ENCODE results near the gene LAD1. TPM values are rescaled to one million over a fixed set of nuclear protein-coding genes. Genes with fewer than 3 reads are reported as not detected.
A peak's percentile ranks its signal among the peaks of the same experiment; 100 is the strongest.

Gene LAD1
- total and polyA plus RNA-seq, 8 donors, result 28.7 to 62.5 (median 44.3) TPM

DNA sequence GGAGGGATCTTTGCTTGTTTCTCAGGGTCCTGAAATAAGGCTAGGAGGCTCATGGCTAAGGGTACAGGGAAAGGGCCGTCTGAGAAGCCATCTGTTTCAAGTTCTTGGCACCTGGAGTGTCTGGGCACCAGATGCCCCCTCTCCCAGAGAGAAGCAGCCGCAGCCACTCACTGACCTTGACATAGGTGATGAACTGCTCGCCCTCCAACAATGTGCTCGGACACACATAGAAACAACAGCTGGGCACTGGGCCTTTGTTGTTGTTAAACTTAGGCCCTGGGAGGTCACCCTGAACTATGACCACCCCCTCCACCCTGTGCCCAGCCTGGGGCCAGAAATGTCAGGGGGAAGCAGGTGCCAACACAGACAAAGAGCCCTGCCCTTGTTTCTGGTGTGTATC, 31.7 kb upstream of the LAD1 start:
- 11 to 25% methylated on average over 4 of the region's 4 CpGs for WGBS, 2 donors
- TF ChIP-seq, protein P1, sequence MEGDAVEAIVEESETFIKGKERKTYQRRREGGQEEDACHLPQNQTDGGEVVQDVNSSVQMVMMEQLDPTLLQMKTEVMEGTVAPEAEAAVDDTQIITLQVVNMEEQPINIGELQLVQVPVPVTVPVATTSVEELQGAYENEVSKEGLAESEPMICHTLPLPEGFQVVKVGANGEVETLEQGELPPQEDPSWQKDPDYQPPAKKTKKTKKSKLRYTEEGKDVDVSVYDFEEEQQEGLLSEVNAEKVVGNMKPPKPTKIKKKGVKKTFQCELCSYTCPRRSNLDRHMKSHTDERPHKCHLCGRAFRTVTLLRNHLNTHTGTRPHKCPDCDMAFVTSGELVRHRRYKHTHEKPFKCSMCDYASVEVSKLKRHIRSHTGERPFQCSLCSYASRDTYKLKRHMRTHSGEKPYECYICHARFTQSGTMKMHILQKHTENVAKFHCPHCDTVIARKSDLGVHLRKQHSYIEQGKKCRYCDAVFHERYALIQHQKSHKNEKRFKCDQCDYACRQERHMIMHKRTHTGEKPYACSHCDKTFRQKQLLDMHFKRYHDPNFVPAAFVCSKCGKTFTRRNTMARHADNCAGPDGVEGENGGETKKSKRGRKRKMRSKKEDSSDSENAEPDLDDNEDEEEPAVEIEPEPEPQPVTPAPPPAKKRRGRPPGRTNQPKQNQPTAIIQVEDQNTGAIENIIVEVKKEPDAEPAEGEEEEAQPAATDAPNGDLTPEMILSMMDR (IDR thresholded peaks at IDR 0.05), result no peak
- H3K27ac ChIP-seq, result no peak overlapping the region
- FAIRE-seq, result no peak
- DNase-seq, result peak in 2 of 6 donors; percentile 27 to 31
- H3K27me3 ChIP-seq, result no peaks in the 10 kb centered on the region
- H3K4me3 ChIP-seq, result no peak overlapping the region
- intact Hi-C loops (cut with DNase I), result no loop called here
- ATAC-seq, result peak in 3 of 4 donors; percentile 26 to 64 (median 44)
- H3K36me3 ChIP-seq, result no peaks in the 10 kb centered on the region
- no peaks in the 10 kb centered on the region for H3K9me3 ChIP-seq
- peaks cover 0 to 4% (median 0%) of the 10 kb centered on the region in 3 donors for H3K4me1 ChIP-seq

DNA sequence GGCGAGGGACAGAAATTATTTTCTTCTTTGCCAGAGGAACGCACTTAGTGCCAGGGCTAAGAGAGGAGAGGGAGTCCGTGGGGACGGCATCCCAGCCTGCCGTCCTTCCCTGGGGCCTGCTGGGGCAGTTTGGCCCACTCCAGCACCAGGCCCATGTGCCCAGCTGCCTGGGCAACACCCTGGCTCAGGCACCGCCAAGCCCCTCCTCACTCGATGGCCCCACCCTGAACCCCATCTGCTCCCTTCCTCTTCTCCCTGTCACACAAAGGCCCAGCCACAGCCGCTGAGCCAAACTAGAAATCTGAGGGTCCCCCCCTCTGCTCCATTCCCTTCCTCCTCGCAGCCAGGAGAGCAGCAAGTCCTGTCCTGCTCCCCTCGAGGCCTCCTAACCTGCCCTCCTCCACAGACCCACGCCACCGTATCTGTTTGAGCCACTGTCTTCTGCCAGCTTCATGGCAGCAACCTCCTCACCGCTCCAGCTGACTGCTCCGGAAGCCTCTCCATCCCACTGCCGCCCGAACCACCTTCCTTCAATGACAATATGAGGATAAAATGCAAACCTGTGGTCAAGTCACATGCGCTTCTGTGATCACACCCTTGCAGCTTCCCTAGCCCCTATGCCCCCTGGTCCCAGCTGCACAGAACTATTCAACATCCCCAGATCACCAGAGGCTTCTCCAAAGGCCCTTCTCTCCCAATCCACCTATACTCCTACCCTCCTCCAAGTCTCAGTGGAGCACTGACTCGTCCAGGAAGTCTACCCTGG, 30.8 kb upstream of the LAD1 start:
- DNase-seq (no peak), FAIRE-seq (no peak), ATAC-seq (no peak)
- Histone ChIP-seq H3K27me3 (no peaks in the 10 kb centered on the region), H3K27ac (no peak overlapping the region), H3K4me3 (no peak overlapping the region), H3K36me3 (no peaks in the 10 kb centered on the region), H3K9me3 (no peaks in the 10 kb centered on the region), H3K4me1 (no peaks in the 10 kb centered on the region)
- TF ChIP-seq, protein P1 (IDR thresholded peaks at IDR 0.05), result no peak
- WGBS, 2 donors, result 93 to 94% methylated on average over 17 to 18 of the region's 18 CpGs
- intact Hi-C loops (cut with DNase I), result no loop called here

DNA sequence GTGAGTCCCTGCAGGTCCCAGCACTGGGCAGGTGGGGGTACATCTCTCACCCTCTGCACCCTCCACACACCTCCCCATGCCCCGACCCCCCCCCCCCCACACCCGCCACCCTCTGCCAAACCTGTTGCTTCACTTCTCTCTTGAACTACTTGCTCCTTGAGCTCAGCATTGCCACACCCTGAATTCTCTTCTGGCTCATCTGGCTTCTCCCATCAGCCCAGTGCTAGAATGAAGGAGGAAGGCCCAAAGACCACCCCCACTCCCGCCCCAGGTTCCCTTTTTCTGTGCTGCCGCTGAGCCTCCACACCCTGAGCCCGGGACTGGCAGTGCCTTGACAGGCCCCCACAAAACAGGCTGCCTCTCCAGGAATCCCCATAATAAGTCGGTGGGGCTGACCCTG, 28.8 kb upstream of the LAD1 start:
- WGBS, 2 donors, result 71 to 74% methylated on average over 5 to 6 of the region's 6 CpGs
- DNase-seq (no peak), FAIRE-seq (no peak), ATAC-seq (no peak)
- Histone ChIP-seq H3K4me1 (no peaks in the 10 kb centered on the region), H3K36me3 (no peaks in the 10 kb centered on the region), H3K9me3 (no peaks in the 10 kb centered on the region), H3K27me3 (no peaks in the 10 kb centered on the region), H3K27ac (no peak overlapping the region), H3K4me3 (no peak overlapping the region)
- intact Hi-C loops (cut with DNase I), result no loop called here
- TF ChIP-seq, protein P1 (IDR thresholded peaks at IDR 0.05), result no peak

DNA sequence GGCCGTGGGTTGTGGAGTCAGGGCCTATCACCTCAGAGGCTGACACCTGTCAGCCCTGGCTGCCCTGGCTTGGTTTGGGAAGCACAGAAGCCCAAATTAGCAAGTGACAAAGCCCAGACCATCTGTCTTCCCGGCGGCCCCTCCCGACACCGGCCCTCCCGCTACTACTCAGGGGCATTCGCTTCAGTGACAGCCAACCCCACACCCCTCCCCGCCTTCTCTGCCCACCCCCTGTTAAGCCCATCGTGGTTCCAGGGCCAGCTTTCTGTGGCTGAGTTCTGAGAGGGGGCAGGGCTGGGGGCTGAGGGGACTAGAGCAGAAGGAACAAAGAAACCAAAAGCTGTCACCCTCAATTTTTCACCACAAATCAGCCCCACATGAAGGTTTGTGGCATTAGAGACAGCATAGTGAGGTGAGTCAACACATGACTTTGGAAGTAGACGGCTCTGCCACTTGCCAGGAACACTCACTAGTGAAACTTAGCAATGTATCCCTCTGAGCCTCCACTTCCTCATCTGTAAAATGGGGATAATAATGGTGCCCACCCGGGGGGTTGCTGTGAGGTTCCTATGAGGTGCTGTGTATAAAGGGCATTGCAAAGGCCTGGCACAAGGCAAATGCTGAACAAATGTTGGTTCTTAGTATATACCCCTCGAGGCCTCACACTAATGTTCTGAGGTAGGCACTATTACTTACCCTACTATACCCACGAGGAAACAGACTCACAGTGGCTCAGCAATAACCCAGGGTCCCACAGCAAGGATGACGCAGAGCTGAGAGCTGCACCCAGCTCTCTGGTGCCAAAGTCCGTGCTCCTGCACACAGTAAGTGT, 27.6 kb upstream of the LAD1 start:
- 76 to 80% methylated on average over 15 of the region's 15 CpGs for WGBS, 2 donors
- no peaks in the 10 kb centered on the region for H3K36me3 ChIP-seq
- TF ChIP-seq, protein P1 (IDR thresholded peaks at IDR 0.05), result no peak
- FAIRE-seq (no peak), ATAC-seq (no peak), DNase-seq (no peak)
- intact Hi-C loops (cut with DNase I), result no loop called here
- H3K27ac ChIP-seq, result no peak overlapping the region
- no peaks in the 10 kb centered on the region for H3K4me1 ChIP-seq
- no peaks in the 10 kb centered on the region for H3K9me3 ChIP-seq
- H3K4me3 ChIP-seq, result no peak overlapping the region
- no peaks in the 10 kb centered on the region for H3K27me3 ChIP-seq

All from pancreas (tissue), 10 donors.